Liver (tissue), 9 donors: ENCODE results near the gene YWHAE. TPM values are rescaled to one million over a fixed set of nuclear protein-coding genes. Genes with fewer than 3 reads are reported as not detected.

Source experiments
- DNase-seq: peaks from one replicate; pipeline ENCODE4 v3.0.0-alpha.2; 2017; ENCODE audit warnings: low spot score
- H3K27ac ChIP-seq, 2 donors: one replicate each; pipeline ENCODE4 v1.7.0; 2013; ENCODE audit warnings: inconsistent platforms in 2 of 2, low read length in 2 of 2, control low read depth in 1 of 2, low read depth in 1 of 2, mild to moderate bottlenecking in 1 of 2
- H3K27me3 ChIP-seq, 4 donors: one replicate each; pipeline versions ENCODE4 v1.6.1 to v1.7.0; 2013; ENCODE audit warnings: low read length in 3 of 4, inconsistent platforms in 1 of 4, mild to moderate bottlenecking in 1 of 4, moderate library complexity in 1 of 4; ENCODE audit not compliant: control insufficient read depth in 4 of 4, insufficient read depth in 4 of 4
- H3K36me3 ChIP-seq, 4 donors: one replicate each; pipeline versions ENCODE4 v1.6.1 to v1.7.0; 2013; ENCODE audit warnings: low read length in 3 of 4, mild to moderate bottlenecking in 3 of 4, low read depth in 1 of 4, moderate library complexity in 1 of 4; ENCODE audit not compliant: control insufficient read depth in 4 of 4, insufficient read depth in 3 of 4
- H3K4me1 ChIP-seq, 4 donors: one replicate each; pipeline versions ENCODE4 v1.6.1 to v1.7.0; 2013; ENCODE audit warnings: low read length in 3 of 4, mild to moderate bottlenecking in 3 of 4, moderate library complexity in 1 of 4; ENCODE audit not compliant: control insufficient read depth in 4 of 4, insufficient read depth in 4 of 4
- H3K4me3 ChIP-seq, 3 donors: one replicate each; pipeline versions ENCODE4 v1.6.1 to v1.7.0; 2013; ENCODE audit warnings: low read length in 3 of 3, control low read depth in 1 of 3, low read depth in 1 of 3, mild to moderate bottlenecking in 1 of 3
- H3K9ac ChIP-seq, 2 donors: one replicate each; pipeline ENCODE4 v1.7.0; 2013; ENCODE audit warnings: low read length in 2 of 2, mild to moderate bottlenecking in 2 of 2, moderate library complexity in 2 of 2, control low read depth in 1 of 2, low read depth in 1 of 2
- H3K9me3 ChIP-seq, 4 donors: one replicate each; pipeline versions ENCODE4 v1.6.1 to v1.7.0; 2013; ENCODE audit warnings: low read length in 3 of 4; ENCODE audit not compliant: control insufficient read depth in 4 of 4
- EGR1 ChIP-seq, 2 donors: IDR thresholded peaks; 2 replicates each; pipeline ENCODE4 v1.6.1; 2016 to 2018; ENCODE audit warnings: antibody characterized with exemption in 2 of 2, low read depth in 2 of 2
- FOXA1 ChIP-seq: IDR thresholded peaks from 2 replicates; pipeline ENCODE4 v1.6.1; 2016; ENCODE audit warnings: antibody characterized with exemption
- FOXA2 ChIP-seq: IDR thresholded peaks from 2 replicates; pipeline ENCODE4 v1.6.1; 2016; ENCODE audit warnings: antibody characterized with exemption
- GABPA ChIP-seq, 2 donors: IDR thresholded peaks in 1 of 2; conservative IDR thresholded peaks in 1 of 2; 2 replicates each; pipeline ENCODE4 v1.6.1; 2016; ENCODE audit warnings: antibody characterized with exemption in 2 of 2, mild to moderate bottlenecking in 1 of 2, moderate library complexity in 1 of 2
- HNF4A ChIP-seq, 2 donors: conservative IDR thresholded peaks; 2 replicates each; pipeline ENCODE4 v1.6.1; 2016; ENCODE audit warnings: antibody characterized with exemption in 2 of 2, mild to moderate bottlenecking in 2 of 2
- HNF4G ChIP-seq: IDR thresholded peaks from 2 replicates; pipeline ENCODE4 v1.6.1; 2016; ENCODE audit warnings: antibody characterized with exemption
- JUND ChIP-seq, 2 donors: IDR thresholded peaks; 2 replicates each; pipeline ENCODE4 v1.6.1; 2016; ENCODE audit warnings: antibody characterized with exemption in 2 of 2
- NR2F2 ChIP-seq: IDR thresholded peaks from 2 replicates; pipeline ENCODE4 v1.6.1; 2016; ENCODE audit warnings: antibody characterized with exemption
- RAD21 ChIP-seq, 2 donors: IDR thresholded peaks; 2 replicates each; pipeline ENCODE4 v1.6.1; 2016; ENCODE audit warnings: antibody characterized with exemption in 2 of 2, mild to moderate bottlenecking in 2 of 2
- RXRA ChIP-seq, 2 donors: IDR thresholded peaks; 2 replicates each; pipeline ENCODE4 v1.6.1; 2017 to 2018; ENCODE audit warnings: antibody characterized with exemption in 2 of 2, mild to moderate bottlenecking in 1 of 2
- SP1 ChIP-seq: IDR thresholded peaks from 2 replicates; pipeline ENCODE4 v1.6.1; 2018; ENCODE audit warnings: antibody characterized with exemption, mild to moderate bottlenecking
- TAF1 ChIP-seq: conservative IDR thresholded peaks from 2 replicates; pipeline ENCODE4 v1.6.1; 2016; ENCODE audit warnings: antibody characterized with exemption, mild to moderate bottlenecking
- YY1 ChIP-seq: IDR thresholded peaks from 2 replicates; pipeline ENCODE4 v1.6.1; 2016; ENCODE audit warnings: antibody characterized with exemption, mild to moderate bottlenecking
- WGBS: extraction: QIAGEN DNeasy Blood & Tissue Kit; methylation state at CpG from one replicate; pipeline ENCODE4 v1.1.7; 2013; 5-methylcytosine and 5-hydroxymethylcytosine counted together
- polyA plus RNA-seq, 2 donors: library from polyadenylated mRNA; stranded (reverse) in 1 of 2; unstranded in 1 of 2; fragments of 200-250 nt in 1 of 2; fragments of >200 nt in 1 of 2; fragmentation: Nextera tagmentation in 1 of 2; extraction: Ambion mirVana in 1 of 2; gene quantifications; one replicate each; pipeline versions ENCODE4 v1.2.1 to v1.2.3, GENCODE V29; 2013 to 2015
- total RNA-seq, 2 donors: library from RNA; depleted of rRNA; stranded (reverse); fragments of >200 nt; gene quantifications; one replicate each; pipeline ENCODE4 v1.2.3, GENCODE V29; 2014
- TF ChIP-seq, protein P1 (sequence below): IDR thresholded peaks from 2 replicates; pipeline ENCODE4 v1.6.1; 2016; ENCODE audit warnings: antibody characterized with exemption
- TF ChIP-seq, protein P2 (sequence below): IDR thresholded peaks from 2 replicates; pipeline ENCODE4 v1.6.1; 2016; ENCODE audit warnings: antibody characterized with exemption
- TF ChIP-seq, protein P3 (sequence below): IDR thresholded peaks from 2 replicates; pipeline ENCODE4 v1.6.1; 2016; ENCODE audit warnings: antibody characterized with exemption, mild to moderate bottlenecking
- TF ChIP-seq, protein P4 (sequence below): IDR thresholded peaks from 2 replicates; pipeline ENCODE4 v1.6.1; 2016; ENCODE audit warnings: antibody characterized with exemption
- donor health status: healthy.
- donor health status: healthy.
- donor health status: healthy.
- donor health status: healthy.
- donor health status: healthy.

Gene YWHAE
- total and polyA plus RNA-seq, 4 donors: 173 to 288 (median 202) TPM

DNA sequence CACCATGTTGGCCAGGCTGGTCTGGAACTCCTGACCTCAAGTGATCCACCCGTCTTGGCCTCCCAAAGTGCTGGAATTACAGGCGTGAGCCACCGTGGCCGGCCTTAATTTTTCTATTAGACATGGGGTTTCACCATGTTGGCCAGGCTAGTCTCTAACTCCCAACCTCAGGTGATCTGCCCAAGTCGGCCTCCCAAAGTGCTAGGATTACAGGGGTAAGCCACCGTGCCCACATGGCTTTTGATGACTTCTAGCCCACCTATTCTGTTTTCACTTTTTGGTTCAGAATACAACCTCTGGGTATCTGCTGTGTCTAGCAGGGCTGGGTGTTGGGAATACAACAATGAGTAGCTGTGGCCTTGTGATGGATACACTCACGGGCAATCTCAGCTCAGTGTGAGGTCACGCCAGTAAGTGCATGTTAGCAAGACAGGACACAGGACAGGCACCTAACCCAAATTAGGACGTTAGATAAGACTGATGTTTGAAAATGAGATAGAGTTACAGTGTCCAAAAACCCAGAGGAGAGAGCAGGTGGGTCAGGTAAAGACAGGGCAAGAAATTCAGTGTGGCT lies 14.1 kb upstream of the YWHAE start:
- DNase-seq: no peak
- Histone ChIP-seq H3K9me3 (no peaks in the 10 kb centered on the region), H3K4me3 (no peak overlapping the region), H3K27me3 (no peaks in the 10 kb centered on the region), H3K9ac (no peak overlapping the region), H3K4me1 (peaks cover 0 to 18% (median 10%) of the 10 kb centered on the region in 4 donors), H3K27ac (no peak overlapping the region), H3K36me3 (no peaks in the 10 kb centered on the region)
- TF ChIP-seq, protein P1, sequence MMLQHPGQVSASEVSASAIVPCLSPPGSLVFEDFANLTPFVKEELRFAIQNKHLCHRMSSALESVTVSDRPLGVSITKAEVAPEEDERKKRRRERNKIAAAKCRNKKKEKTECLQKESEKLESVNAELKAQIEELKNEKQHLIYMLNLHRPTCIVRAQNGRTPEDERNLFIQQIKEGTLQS: no peak
- no peak for TF ChIP-seq TAF1
- no peak for TF ChIP-seq JUND (IDR thresholded peaks at IDR 0.05)
- TF ChIP-seq, protein P2, sequence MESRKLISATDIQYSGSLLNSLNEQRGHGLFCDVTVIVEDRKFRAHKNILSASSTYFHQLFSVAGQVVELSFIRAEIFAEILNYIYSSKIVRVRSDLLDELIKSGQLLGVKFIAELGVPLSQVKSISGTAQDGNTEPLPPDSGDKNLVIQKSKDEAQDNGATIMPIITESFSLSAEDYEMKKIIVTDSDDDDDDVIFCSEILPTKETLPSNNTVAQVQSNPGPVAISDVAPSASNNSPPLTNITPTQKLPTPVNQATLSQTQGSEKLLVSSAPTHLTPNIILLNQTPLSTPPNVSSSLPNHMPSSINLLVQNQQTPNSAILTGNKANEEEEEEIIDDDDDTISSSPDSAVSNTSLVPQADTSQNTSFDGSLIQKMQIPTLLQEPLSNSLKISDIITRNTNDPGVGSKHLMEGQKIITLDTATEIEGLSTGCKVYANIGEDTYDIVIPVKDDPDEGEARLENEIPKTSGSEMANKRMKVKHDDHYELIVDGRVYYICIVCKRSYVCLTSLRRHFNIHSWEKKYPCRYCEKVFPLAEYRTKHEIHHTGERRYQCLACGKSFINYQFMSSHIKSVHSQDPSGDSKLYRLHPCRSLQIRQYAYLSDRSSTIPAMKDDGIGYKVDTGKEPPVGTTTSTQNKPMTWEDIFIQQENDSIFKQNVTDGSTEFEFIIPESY: no peak
- TF ChIP-seq GABPA (IDR thresholded peaks at IDR 0.05 in 1 of 2, conservative IDR thresholded peaks at IDR 0.05 in 1 of 2): no peak
- no peak for TF ChIP-seq HNF4A (conservative IDR thresholded peaks at IDR 0.05)
- TF ChIP-seq EGR1 (IDR thresholded peaks at IDR 0.05; ENCODE audit: low read depth in 2 of 2): no peak
- TF ChIP-seq, protein P3, sequence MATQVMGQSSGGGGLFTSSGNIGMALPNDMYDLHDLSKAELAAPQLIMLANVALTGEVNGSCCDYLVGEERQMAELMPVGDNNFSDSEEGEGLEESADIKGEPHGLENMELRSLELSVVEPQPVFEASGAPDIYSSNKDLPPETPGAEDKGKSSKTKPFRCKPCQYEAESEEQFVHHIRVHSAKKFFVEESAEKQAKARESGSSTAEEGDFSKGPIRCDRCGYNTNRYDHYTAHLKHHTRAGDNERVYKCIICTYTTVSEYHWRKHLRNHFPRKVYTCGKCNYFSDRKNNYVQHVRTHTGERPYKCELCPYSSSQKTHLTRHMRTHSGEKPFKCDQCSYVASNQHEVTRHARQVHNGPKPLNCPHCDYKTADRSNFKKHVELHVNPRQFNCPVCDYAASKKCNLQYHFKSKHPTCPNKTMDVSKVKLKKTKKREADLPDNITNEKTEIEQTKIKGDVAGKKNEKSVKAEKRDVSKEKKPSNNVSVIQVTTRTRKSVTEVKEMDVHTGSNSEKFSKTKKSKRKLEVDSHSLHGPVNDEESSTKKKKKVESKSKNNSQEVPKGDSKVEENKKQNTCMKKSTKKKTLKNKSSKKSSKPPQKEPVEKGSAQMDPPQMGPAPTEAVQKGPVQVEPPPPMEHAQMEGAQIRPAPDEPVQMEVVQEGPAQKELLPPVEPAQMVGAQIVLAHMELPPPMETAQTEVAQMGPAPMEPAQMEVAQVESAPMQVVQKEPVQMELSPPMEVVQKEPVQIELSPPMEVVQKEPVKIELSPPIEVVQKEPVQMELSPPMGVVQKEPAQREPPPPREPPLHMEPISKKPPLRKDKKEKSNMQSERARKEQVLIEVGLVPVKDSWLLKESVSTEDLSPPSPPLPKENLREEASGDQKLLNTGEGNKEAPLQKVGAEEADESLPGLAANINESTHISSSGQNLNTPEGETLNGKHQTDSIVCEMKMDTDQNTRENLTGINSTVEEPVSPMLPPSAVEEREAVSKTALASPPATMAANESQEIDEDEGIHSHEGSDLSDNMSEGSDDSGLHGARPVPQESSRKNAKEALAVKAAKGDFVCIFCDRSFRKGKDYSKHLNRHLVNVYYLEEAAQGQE: no peak
- WGBS: 86% methylated on average over 9 of the region's 9 CpGs

DNA sequence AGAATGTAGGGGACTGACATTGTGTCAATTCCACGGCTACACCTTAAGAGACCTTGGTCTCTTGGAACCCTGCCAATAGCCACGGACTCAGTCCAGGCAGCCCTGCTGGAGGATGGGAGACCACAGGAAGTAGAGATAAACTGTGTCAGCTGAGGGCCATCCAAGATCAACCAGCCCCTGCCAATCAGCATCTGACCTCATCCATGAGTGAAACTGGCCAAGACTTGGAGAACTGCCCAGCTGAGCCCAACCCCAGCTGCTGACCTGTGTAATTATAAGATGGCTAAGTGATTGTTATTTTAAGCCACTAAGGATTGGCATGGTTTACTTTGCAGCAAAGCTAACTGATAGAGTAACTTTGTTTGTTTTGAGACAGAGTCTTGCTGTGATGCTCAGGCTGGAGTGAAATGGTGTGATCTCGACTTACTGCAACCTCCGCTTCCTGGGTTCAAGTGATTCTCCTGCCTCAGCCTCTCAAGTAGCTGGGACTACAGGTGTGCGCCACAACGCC lies 13.3 kb upstream of the YWHAE start:
- peak overlapping the region in 1 of 3 donors; percentile 20 for H3K4me3 ChIP-seq
- peaks cover 0 to 18% (median 10%) of the 10 kb centered on the region in 4 donors for H3K4me1 ChIP-seq
- H3K9me3 ChIP-seq: no peaks in the 10 kb centered on the region
- 44% methylated on average over 6 of the region's 6 CpGs for WGBS
- DNase-seq: no peak
- H3K27me3 ChIP-seq: no peaks in the 10 kb centered on the region
- H3K27ac ChIP-seq: peak overlapping the region; percentile 14 to 61
- no peak overlapping the region for H3K9ac ChIP-seq
- H3K36me3 ChIP-seq: no peaks in the 10 kb centered on the region
- TF ChIP-seq RAD21 (IDR thresholded peaks at IDR 0.05) (peak; percentile 7 to 47), NR2F2 (peak; percentile 60), HNF4G (no peak), SP1 (peak; percentile 41), FOXA2 (peak; percentile 25), RXRA (IDR thresholded peaks at IDR 0.05) (peak; percentile 60 to 83), HNF4A (conservative IDR thresholded peaks at IDR 0.05) (peak; percentile 54 to 71), EGR1 (IDR thresholded peaks at IDR 0.05; ENCODE audit: low read depth in 2 of 2) (peak in 1 of 2 donors; percentile 16), FOXA1 (no peak), JUND (IDR thresholded peaks at IDR 0.05) (peak; percentile 65 to 87), GABPA (IDR thresholded peaks at IDR 0.05 in 1 of 2, conservative IDR thresholded peaks at IDR 0.05 in 1 of 2) (peak in 1 of 2 donors; percentile 72), YY1 (peak; percentile 41), TAF1 (no peak)
- TF ChIP-seq, protein P3: no peak
- TF ChIP-seq, protein P2: no peak
- TF ChIP-seq, protein P1: no peak
- TF ChIP-seq, protein P4, sequence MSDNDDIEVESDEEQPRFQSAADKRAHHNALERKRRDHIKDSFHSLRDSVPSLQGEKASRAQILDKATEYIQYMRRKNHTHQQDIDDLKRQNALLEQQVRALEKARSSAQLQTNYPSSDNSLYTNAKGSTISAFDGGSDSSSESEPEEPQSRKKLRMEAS: peak; percentile 30
